Hippocampal formation (tissue), 2 donors: ENCODE results near the gene ITSN2.
"Not testable (repeated sequence)": the region's sequence is repeated elsewhere in the genome, so short reads cannot be mapped to it uniquely, and the experiment has no call there.

Experiments
- DNase-seq, 2 donors: peaks; one replicate each; lab custom pipeline; 2025; lab: John Stamatoyannopoulos, UW

Gene ITSN2

GRCh38 chr2:24214880-24215279 lies 145.5 kb downstream of the ITSN2 start:
- DNase-seq: no peak

GRCh38 chr2:24211408-24211807 lies 148.9 kb downstream of the ITSN2 start:
- no peak for DNase-seq

GRCh38 chr2:24210723-24211122 lies 149.6 kb downstream of the ITSN2 start:
- DNase-seq: no peak

GRCh38 chr2:24210106-24210455 lies 150.3 kb downstream of the ITSN2 start:
- no peak for DNase-seq

- no peak for DNase-seq
These were observed 150.8 kb downstream of the ITSN2 start for GRCh38 chr2:24209389-24210105.

GRCh38 chr2:24208490-24208889 lies 151.8 kb downstream of the ITSN2 start:
- DNase-seq: no peak

- DNase-seq: no peak
These were observed 153.0 kb downstream of the ITSN2 start for GRCh38 chr2:24207359-24207758.

- DNase-seq: no peak
These were observed 153.6 kb downstream of the ITSN2 start for GRCh38 chr2:24206714-24207113.

- DNase-seq: no peak
These were observed 154.1 kb downstream of the ITSN2 start for GRCh38 chr2:24206242-24206641.

GRCh38 chr2:24205131-24205530 lies 155.2 kb downstream of the ITSN2 start:
- no peak for DNase-seq

GRCh38 chr2:24204505-24204904 lies 155.8 kb downstream of the ITSN2 start:
- DNase-seq: no peak

GRCh38 chr2:24203787-24204150 lies 156.6 kb downstream of the ITSN2 start:
- DNase-seq: no peak

GRCh38 chr2:24203029-24203786 lies 157.1 kb downstream of the ITSN2 start:
- DNase-seq: no peak

GRCh38 chr2:24200799-24201198 lies 159.5 kb downstream of the ITSN2 start:
- no peak for DNase-seq

GRCh38 chr2:24199968-24200590 lies 160.3 kb downstream of the ITSN2 start:
- DNase-seq: no peak

- DNase-seq: not testable (repeated sequence)
These were observed 163.1 kb downstream of the ITSN2 start for GRCh38 chr2:24197213-24197612.

GRCh38 chr2:24191848-24192247 lies 168.5 kb downstream of the ITSN2 start:
- no peak for DNase-seq

- DNase-seq: no peak
These were observed 169.2 kb downstream of the ITSN2 start for GRCh38 chr2:24191156-24191555.

GRCh38 chr2:24190503-24190902 lies 169.8 kb downstream of the ITSN2 start:
- DNase-seq: no peak

- no peak for DNase-seq
These were observed 170.8 kb downstream of the ITSN2 start for GRCh38 chr2:24189551-24189950.

- DNase-seq: no peak
These were observed 176.8 kb downstream of the ITSN2 start for GRCh38 chr2:24183366-24184069.

- DNase-seq: no peak
These were observed 177.8 kb downstream of the ITSN2 start for GRCh38 chr2:24182507-24182906.

GRCh38 chr2:24181849-24182248 lies 178.5 kb downstream of the ITSN2 start:
- DNase-seq: no peak
